GM21786 (cell line): ENCODE measurements around the gene KRCC1.
"Not testable (repeated sequence)": the region's sequence is repeated elsewhere in the genome, so short reads cannot be mapped to it uniquely, and the experiment has no call there.

Experiments used
- ATAC-seq: cut with Tn5 transposase; IDR thresholded peaks from one replicate; pipeline ENCODE4 v1.9.1; 2021; ENCODE audit not compliant: unreplicated experiment

The KRCC1 gene

GRCh38 chr2:88042476-88042875 is 13.1 kb downstream of the KRCC1 start:
- ATAC-seq = no peak

- ATAC-seq = no peak
Measured at GRCh38 chr2:88038263-88039105, 17.1 kb downstream of the KRCC1 start.

GRCh38 chr2:88036606-88037005 is 19.0 kb downstream of the KRCC1 start:
- ATAC-seq = no peak

GRCh38 chr2:88036182-88036581 is 19.4 kb downstream of the KRCC1 start:
- ATAC-seq = no peak

- no peak for ATAC-seq
Measured at GRCh38 chr2:88032070-88032702, 23.4 kb downstream of the KRCC1 start.

GRCh38 chr2:88028931-88029330 is 26.7 kb downstream of the KRCC1 start:
- ATAC-seq = no peak

GRCh38 chr2:88027697-88028389 is 27.7 kb downstream of the KRCC1 start:
- no peak for ATAC-seq

GRCh38 chr2:88024509-88024908 is 31.1 kb downstream of the KRCC1 start:
- ATAC-seq = no peak

- ATAC-seq = no peak
Measured at GRCh38 chr2:88022669-88022921, 33.0 kb downstream of the KRCC1 start.

GRCh38 chr2:88019985-88020384 is 35.6 kb downstream of the KRCC1 start:
- no peak for ATAC-seq

GRCh38 chr2:88018909-88019308 is 36.7 kb downstream of the KRCC1 start:
- ATAC-seq = no peak

GRCh38 chr2:88018077-88018805 is 37.3 kb downstream of the KRCC1 start:
- ATAC-seq = not testable (repeated sequence)

- not testable (repeated sequence) for ATAC-seq
Measured at GRCh38 chr2:88017780-88018038, 37.9 kb downstream of the KRCC1 start.

GRCh38 chr2:88016960-88017779 is 38.4 kb downstream of the KRCC1 start:
- peak; percentile 72 for ATAC-seq

- ATAC-seq = peak; percentile 81
Measured at GRCh38 chr2:88016086-88016959, 39.3 kb downstream of the KRCC1 start, which contains the start of gene RNU2-63P. RNU2-63P (minus strand) TSS chr2:88016547.

GRCh38 chr2:88011011-88011410 is 44.6 kb downstream of the KRCC1 start:
- ATAC-seq = no peak

- ATAC-seq = no peak
Measured at GRCh38 chr2:88010136-88010535, 45.4 kb downstream of the KRCC1 start.

GRCh38 chr2:88006912-88007439 is 48.6 kb downstream of the KRCC1 start:
- no peak for ATAC-seq

GRCh38 chr2:88005776-88006175 is 49.8 kb downstream of the KRCC1 start:
- no peak for ATAC-seq
